Measurements from ENCODE around the gene NIBAN1.

NIBAN1 gene

DNA sequence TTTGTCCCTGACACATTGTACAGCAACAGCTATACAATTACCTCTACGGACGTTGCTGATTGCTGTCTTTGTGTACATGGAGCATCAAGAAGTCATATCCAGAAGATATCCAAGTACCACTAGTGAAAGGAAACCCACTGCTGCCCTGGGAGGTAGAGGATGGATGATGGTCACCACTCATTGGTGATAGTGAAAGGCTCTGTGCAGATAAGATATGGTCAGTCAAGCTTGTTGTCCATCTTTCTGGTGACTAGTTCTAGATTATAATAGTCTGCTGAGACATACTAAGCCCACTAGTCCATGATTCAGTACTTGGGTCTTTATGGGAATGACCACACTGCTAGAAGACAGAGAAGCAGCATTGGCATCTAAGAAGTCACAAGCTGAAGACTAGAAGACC, 30.3 kb downstream of the NIBAN1 start:
- H3K9ac ChIP-seq (ENCODE audit: insufficient read length): no peak overlapping the region
- no peak for DNase-seq (ENCODE audit: low read depth, low spot score)
- H3K4me3 ChIP-seq: no peak overlapping the region
- TF ChIP-seq EZH2 (IDR thresholded peaks at IDR 0.05) (no peak), POLR2AphosphoS5 (IDR thresholded peaks at IDR 0.05; ENCODE audit: borderline replicate concordance, low read depth, low read length) (no peak), FOXP2 (optimal IDR thresholded peaks at IDR 0.05; ENCODE audit: control extremely low read depth, extremely low read length, insufficient read depth) (no peak)
- no peaks in the 10 kb centered on the region for H3K9me3 ChIP-seq (ENCODE audit: low read depth, low read length)
- no peak overlapping the region for H3K27ac ChIP-seq
- H3K36me3 ChIP-seq (ENCODE audit: insufficient read depth, low read length): peaks cover 7% of the 10 kb centered on the region; the same call in 1 of the 2 replicates

DNA sequence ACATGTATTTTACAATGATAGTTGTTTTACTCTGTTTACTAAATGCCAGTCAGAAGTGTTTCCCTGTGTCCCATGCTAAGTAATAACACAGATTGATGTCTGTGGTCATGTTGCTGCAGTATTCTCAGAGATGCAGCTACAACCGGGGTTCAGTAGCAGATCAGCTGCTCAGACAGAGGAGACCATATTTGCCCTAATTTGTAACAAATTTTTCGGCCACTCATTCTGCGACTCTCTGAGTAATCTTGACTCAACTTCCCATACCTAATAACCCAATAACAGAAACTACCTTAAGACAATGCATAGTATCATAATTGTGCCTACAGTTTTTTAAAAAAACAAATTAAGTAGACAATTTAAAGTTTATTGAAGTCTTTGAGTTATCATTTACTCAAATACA, 32.6 kb downstream of the NIBAN1 start:
- H3K9me3 ChIP-seq (ENCODE audit: low read depth, low read length): no peaks in the 10 kb centered on the region
- H3K27ac ChIP-seq: no peak overlapping the region
- no peak for TF ChIP-seq FOXP2 (optimal IDR thresholded peaks at IDR 0.05; ENCODE audit: control extremely low read depth, extremely low read length, insufficient read depth)
- TF ChIP-seq EZH2 (IDR thresholded peaks at IDR 0.05): no peak
- no peak for TF ChIP-seq POLR2AphosphoS5 (IDR thresholded peaks at IDR 0.05; ENCODE audit: borderline replicate concordance, low read depth, low read length)
- DNase-seq (ENCODE audit: low read depth, low spot score): no peak
- no peak overlapping the region for H3K9ac ChIP-seq (ENCODE audit: insufficient read length)
- H3K36me3 ChIP-seq (ENCODE audit: insufficient read depth, low read length): peaks cover 7% of the 10 kb centered on the region; the same call in 1 of the 2 replicates
- no peak overlapping the region for H3K4me3 ChIP-seq

DNA sequence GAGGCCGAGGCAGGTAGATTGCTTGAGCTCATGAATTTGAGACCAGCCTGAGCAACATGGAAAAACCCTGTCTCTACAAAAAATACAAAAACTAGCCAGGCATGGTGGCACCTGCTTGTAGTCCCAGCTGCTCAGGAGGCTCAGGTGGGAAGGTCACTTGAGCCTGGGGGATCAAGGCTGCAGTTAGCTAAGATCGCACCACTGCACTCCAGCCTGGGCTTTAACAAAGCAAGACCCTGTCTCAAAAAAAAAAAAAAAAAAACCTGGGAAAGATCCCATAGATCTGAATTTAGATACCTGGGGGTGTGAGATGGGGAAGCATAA, 32.9 kb downstream of the NIBAN1 start:
- H3K36me3 ChIP-seq (ENCODE audit: insufficient read depth, low read length): peaks cover 7% of the 10 kb centered on the region; the same call in 1 of the 2 replicates
- no peak overlapping the region for H3K27ac ChIP-seq
- TF ChIP-seq EZH2 (IDR thresholded peaks at IDR 0.05) (no peak), FOXP2 (optimal IDR thresholded peaks at IDR 0.05; ENCODE audit: control extremely low read depth, extremely low read length, insufficient read depth) (no peak), POLR2AphosphoS5 (IDR thresholded peaks at IDR 0.05; ENCODE audit: borderline replicate concordance, low read depth, low read length) (no peak)
- DNase-seq (ENCODE audit: low read depth, low spot score): no peak
- H3K9ac ChIP-seq (ENCODE audit: insufficient read length): no peak overlapping the region
- no peak overlapping the region for H3K4me3 ChIP-seq
- no peaks in the 10 kb centered on the region for H3K9me3 ChIP-seq (ENCODE audit: low read depth, low read length)

DNA sequence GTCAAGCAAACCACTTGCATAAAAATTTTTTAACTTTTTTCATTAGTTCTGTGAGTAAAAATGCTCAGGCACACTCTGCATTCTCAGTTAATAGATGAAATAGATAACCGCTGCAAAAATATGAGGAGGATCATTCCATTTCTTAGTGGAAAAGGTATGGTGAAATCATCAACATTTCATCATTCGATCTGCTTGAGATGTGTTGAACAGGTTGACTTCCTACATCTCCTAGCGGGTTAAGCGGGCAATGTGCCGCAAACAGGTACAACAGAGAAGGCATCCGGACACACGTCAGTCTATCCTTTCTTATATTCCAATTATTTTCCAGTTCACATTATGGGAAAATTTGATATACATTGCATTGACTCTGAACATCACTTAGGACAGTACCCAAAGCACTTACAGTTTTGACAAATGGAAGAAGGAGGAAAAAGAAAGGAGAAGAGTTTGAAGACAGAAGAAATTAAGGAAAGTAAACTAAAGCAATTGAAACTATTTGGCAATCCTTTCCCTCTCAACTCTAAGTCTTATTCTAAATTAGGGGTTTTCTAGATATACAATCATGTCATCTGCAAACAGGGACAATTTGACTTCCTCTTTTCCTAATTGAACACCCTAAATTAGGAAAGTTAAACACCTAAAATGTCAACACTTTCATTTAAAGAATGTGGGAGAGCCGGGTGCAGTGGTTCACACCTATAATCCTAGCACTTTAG, 33.5 kb downstream of the NIBAN1 start:
- H3K36me3 ChIP-seq (ENCODE audit: insufficient read depth, low read length): peaks cover 7% of the 10 kb centered on the region; the same call in 1 of the 2 replicates
- H3K9me3 ChIP-seq (ENCODE audit: low read depth, low read length): no peaks in the 10 kb centered on the region
- no peak overlapping the region for H3K4me3 ChIP-seq
- H3K27ac ChIP-seq: no peak overlapping the region
- TF ChIP-seq POLR2AphosphoS5 (IDR thresholded peaks at IDR 0.05; ENCODE audit: borderline replicate concordance, low read depth, low read length): no peak
- TF ChIP-seq EZH2 (IDR thresholded peaks at IDR 0.05): no peak
- no peak for TF ChIP-seq FOXP2 (optimal IDR thresholded peaks at IDR 0.05; ENCODE audit: control extremely low read depth, extremely low read length, insufficient read depth)
- DNase-seq (ENCODE audit: low read depth, low spot score): no peak
- H3K9ac ChIP-seq (ENCODE audit: insufficient read length): no peak overlapping the region

DNA sequence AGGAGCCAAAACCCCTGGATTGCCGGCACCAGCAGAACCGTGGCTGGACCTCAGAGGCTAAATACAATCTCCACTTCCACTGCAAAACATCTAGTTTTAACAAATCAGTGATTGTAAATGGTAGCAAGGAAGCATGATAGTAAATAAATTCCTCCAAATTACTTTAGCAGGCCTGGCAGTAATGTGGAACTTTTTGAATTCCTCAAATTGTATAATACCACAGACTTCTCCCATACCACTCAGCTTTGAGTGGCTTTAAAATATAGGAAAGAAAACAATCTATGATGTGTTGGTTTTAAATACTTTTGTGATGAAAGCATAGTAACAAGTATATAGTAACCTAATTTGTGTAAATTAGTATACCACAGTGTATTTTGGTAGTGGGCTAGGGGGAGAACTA, 34.1 kb downstream of the NIBAN1 start:
- DNase-seq (ENCODE audit: low read depth, low spot score): no peak
- Histone ChIP-seq H3K4me3 (no peak overlapping the region), H3K27ac (no peak overlapping the region), H3K36me3 (ENCODE audit: insufficient read depth, low read length) (peaks cover 7% of the 10 kb centered on the region; the same call in 1 of the 2 replicates), H3K9ac (ENCODE audit: insufficient read length) (no peak overlapping the region), H3K9me3 (ENCODE audit: low read depth, low read length) (no peaks in the 10 kb centered on the region)
- TF ChIP-seq FOXP2 (optimal IDR thresholded peaks at IDR 0.05; ENCODE audit: control extremely low read depth, extremely low read length, insufficient read depth) (no peak), EZH2 (IDR thresholded peaks at IDR 0.05) (no peak), POLR2AphosphoS5 (IDR thresholded peaks at IDR 0.05; ENCODE audit: borderline replicate concordance, low read depth, low read length) (no peak)

DNA sequence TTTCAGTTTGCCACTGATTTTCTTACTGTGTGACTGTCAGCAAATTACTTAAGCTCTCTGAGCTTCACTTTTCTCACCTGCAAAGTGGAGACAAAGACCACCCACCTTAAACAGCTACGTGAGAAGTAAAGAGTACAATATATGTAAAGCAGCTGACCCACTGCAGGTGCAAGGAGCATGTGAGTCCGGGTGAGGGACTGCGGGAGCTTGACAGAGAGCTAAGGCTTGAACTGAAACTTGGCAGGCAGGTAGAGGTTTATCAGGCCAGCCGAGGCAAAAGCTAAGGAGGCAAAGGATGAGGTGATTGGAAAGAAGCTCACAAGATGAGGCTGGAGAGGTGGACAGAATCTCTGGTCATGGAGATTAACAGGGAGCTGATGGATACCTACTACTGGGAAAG, 36.6 kb downstream of the NIBAN1 start:
- Histone ChIP-seq H3K4me3 (no peak overlapping the region), H3K27ac (no peak overlapping the region), H3K36me3 (ENCODE audit: insufficient read depth, low read length) (peaks cover 9% of the 10 kb centered on the region; the same call in 1 of the 2 replicates), H3K9ac (ENCODE audit: insufficient read length) (no peak overlapping the region), H3K9me3 (ENCODE audit: low read depth, low read length) (no peaks in the 10 kb centered on the region)
- no peak for DNase-seq (ENCODE audit: low read depth, low spot score)
- TF ChIP-seq FOXP2 (optimal IDR thresholded peaks at IDR 0.05; ENCODE audit: control extremely low read depth, extremely low read length, insufficient read depth) (no peak), EZH2 (IDR thresholded peaks at IDR 0.05) (no peak), POLR2AphosphoS5 (IDR thresholded peaks at IDR 0.05; ENCODE audit: borderline replicate concordance, low read depth, low read length) (no peak)

DNA sequence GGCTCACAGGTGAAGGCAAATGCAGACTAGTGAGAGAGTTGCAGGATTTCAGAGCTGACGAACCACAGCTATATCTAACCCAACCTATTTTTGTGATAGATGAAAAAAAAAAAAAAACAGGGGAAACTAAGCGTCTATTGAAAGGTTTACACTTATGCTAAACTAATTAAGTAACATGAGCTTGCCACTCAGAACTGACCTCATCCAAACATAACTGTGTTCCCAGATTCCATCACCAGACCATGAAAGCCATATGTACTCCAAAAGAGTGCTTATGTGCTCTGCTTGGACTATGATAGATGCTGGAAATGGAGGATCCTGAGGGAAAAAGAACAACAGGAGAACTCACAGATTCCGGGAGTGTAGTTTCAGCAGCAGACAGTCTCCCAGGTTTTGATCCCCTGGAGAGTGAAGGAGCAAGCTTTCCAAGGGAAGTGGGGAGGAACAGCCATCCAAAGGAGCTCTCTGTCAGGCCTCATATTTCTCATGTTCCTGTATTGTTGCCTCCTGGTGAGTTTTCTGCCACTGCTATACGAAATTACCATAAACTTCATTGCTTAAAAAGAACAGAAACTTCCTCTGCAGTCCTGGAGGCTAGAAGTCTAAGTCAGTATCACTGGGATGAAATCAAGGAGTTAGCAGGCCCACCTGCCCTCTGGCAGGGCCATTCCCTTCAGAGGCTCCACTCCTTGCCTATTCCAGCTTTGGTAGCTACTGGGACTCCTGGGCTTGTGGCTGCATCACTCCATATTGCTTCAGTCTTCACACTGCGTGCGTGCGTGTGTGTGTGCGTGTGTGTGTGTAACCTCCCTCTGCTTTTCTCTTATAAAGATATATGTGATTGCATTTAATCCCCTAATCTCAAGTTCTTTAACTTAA, 38.1 kb downstream of the NIBAN1 start:
- no peak for DNase-seq (ENCODE audit: low read depth, low spot score)
- H3K27ac ChIP-seq: peak overlapping the region; percentile 52; the same call in 1 of the 2 replicates

DNA sequence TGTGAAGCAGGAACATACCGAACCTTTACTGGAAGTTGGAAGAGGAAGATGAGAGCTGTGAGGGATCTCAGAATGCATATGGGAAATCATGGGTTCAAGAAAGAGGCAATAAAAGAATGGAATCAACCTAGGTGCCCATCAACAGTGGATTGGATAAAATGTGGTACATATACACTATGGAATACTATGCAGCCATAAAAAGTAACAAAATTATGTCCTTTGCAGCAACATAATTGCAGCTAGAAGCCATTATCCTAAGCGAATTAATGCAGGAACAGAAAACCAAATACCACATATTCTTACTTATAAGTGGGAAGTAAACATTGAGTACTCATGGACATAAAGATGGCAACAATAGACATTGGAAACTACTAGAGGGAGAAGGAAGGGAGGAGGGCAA, 40.4 kb downstream of the NIBAN1 start:
- Histone ChIP-seq H3K9ac (ENCODE audit: insufficient read length) (no peak overlapping the region), H3K36me3 (ENCODE audit: insufficient read depth, low read length) (peaks cover 9% of the 10 kb centered on the region; the same call in 1 of the 2 replicates), H3K27ac (no peak overlapping the region), H3K9me3 (ENCODE audit: low read depth, low read length) (no peaks in the 10 kb centered on the region), H3K4me3 (no peak overlapping the region)
- no peak for DNase-seq (ENCODE audit: low read depth, low spot score)
- TF ChIP-seq EZH2 (IDR thresholded peaks at IDR 0.05): no peak
- no peak for TF ChIP-seq FOXP2 (optimal IDR thresholded peaks at IDR 0.05; ENCODE audit: control extremely low read depth, extremely low read length, insufficient read depth)
- TF ChIP-seq POLR2AphosphoS5 (IDR thresholded peaks at IDR 0.05; ENCODE audit: borderline replicate concordance, low read depth, low read length): no peak

More for the DNA sequence above, 38.1 kb downstream of the NIBAN1 start:
- TF ChIP-seq POLR2AphosphoS5 (IDR thresholded peaks at IDR 0.05; ENCODE audit: borderline replicate concordance, low read depth, low read length) (no peak), FOXP2 (optimal IDR thresholded peaks at IDR 0.05; ENCODE audit: control extremely low read depth, extremely low read length, insufficient read depth) (no peak), EZH2 (IDR thresholded peaks at IDR 0.05) (no peak)
- Histone ChIP-seq H3K36me3 (ENCODE audit: insufficient read depth, low read length) (peaks cover 9% of the 10 kb centered on the region; the same call in 1 of the 2 replicates), H3K9me3 (ENCODE audit: low read depth, low read length) (no peaks in the 10 kb centered on the region), H3K4me3 (no peak overlapping the region), H3K9ac (ENCODE audit: insufficient read length) (no peak overlapping the region)

Measured in SK-N-MC (cell line).